M059J (cell line): ENCODE data around the gene HMGB3. TPM values are rescaled to one million over a fixed set of nuclear protein-coding genes. Genes with fewer than 3 reads are reported as not detected.
A peak's percentile ranks its signal among the peaks of the same experiment; 100 is the strongest.
"Not testable (repeated sequence)": the region's sequence is repeated elsewhere in the genome, so short reads cannot be mapped to it uniquely, and the experiment has no call there.

ENCODE experiments used
- DNase-seq: peaks from one replicate; pipeline ENCODE4 v3.0.0-alpha.2; 2012; ENCODE audit warnings: low read depth
- total RNA-seq: library from RNA; depleted of rRNA; stranded (reverse); fragments of >200 nt; shearing (Covaris generic); gene quantifications from 2 replicates; pipeline ENCODE4 v1.2.3, GENCODE V29; 2014; rRNA removed

Gene HMGB3
- total RNA-seq = 89.3 and 133 TPM in 2 replicates

DNA sequence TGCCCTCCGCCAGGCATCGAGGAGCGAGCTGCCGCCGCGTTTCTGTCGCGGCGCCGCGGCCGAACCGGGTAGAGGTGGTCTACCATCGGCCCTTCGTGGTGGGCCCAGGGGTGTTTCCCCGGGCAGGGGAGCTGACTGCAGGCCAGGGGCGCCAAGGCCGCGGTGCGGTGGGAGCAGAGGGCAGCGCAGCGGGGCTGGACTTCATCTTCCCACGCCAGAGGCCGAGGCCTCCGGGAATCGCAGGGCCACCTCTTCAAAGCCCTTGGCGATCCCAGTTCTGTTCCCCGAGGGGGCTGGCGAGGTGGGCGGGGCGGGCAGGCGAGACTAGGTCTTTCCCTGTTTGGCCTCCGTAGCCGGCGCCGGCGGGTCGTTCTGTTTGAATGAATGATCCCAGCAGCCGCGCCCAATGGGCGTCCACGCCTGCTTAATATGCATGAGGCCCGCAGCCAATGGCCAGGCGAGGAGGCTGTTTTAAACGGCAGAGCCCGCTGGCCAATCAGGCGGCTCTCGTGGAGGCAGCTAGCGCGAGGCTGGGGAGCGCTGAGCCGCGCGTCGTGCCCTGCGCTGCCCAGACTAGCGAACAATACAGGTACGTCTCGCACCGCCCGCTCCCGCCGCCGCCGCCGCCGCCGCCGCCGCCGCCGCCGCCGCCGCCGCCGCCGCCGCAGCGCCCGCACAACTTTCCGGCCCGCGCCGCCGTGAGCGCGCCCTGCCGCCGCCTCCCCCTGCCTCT is at the start of gene HMGB3:
HMGB3 (plus strand) TSS at position 548 of the 733 bp plus-strand sequence. CDS start 2,265 bp downstream, outside the sequence.
- DNase-seq = peak; percentile 98

DNA sequence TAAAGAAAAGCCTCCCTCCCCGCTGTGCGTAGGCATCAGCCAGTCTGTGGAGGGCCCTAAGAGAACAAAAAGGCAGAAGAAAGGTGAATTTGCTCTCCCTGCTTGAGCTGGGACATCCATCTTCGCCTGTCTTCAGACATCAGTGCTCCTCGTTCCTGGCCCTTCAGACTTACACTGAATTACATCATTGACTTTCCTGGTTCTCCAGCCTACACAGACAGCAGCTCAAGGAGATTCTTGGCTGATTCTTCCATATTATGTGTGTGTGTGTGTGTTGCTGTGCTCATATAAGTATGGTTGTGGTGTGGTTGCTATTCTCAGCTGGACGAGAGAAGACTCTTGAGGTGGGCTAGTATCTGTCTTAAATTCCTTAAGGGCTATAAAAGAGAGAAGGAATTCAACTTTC is 49.2 kb upstream of the HMGB3 start:
- DNase-seq = peak; percentile 10

DNA sequence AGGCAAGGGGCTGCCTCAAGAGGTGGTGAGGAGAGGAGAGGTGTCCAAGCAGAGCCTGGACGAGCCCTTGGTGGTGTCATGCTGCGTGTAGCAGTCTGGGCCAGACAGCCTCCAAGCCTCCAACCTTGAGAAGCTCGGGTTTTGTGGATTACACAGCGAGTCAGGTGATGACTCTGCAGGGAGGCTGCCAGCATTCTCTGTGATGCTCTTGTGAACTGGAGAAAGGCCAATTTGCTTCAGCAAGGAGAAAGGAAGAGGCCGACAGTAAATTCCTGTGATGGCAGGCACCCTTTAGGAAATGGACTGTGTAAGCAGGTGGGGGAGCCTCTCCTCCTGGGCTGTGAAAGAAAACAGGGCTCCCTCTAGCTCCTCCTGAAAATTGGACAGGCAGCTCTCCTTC is 48.7 kb upstream of the HMGB3 start:
- peak; percentile 80 for DNase-seq

DNA sequence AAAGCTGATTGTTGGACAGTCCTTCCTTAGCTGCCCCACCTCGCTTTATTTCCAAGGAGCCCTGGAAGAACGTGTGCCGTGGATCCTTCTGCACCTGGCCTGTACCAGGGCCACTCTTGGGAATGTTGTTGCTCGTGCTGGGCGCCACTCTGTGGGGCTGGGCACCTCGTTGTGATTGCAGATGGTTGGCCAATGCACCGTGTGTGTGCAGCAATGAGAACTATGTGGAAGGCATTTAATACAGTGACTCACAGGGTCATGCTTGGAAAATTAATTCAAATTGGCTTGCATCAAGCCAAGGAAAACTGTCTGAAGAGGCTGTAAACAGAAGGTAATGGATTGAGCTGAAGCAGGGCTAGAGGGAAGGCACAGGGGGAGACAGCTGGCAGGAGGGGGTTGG is 47.7 kb upstream of the HMGB3 start:
- DNase-seq = peak; percentile 69

DNA sequence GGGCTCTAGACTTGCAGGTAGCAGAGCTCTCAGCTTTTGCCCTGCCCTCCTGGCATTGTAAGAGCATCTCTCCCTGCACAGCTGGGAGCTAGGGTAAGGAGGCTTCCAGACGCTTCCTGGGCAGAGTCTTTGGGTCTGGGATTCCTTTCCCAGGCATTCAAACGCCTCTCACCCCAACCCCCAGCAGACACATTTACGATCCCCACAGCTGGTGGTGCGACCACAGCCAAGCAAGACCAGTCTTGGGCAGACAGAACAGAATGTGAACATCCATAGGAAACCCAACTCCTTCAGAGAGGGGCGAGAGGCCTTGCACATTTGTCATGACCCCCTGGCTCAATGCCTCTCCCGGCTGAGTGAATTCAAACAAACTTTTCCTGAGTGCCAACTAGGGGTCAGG is 46.6 kb upstream of the HMGB3 start:
- no peak for DNase-seq

DNA sequence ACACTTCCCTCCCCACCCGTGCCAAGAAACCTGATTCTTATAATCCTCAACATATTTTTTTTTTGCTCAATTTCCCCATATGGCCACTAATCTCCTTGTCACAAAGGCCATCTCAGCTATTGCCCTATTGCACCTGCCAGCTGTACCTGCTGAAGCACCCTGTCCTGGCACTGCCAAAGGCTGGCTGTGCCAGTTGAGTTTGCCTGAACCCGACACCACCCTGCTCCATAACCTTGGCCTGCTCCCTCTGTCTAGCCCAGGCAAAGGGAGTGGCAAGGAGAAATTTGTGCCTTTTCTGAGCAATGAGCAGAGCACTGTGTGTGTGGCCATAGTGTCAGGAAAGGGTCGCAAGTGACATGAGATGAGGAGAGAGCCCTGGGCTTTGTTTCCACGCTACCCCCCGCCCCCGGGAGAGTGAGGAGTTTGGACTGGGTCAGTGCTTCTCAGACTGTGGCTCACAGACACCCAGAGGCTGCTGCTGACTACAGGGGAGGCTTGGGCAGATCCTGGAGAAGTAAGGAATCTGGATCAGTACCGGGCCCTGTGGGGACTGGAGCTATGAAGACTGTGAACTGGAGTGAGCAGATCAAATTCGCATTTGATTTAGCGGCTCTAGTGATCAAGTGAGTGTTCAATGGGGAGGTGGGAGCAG is 42.2 kb upstream of the HMGB3 start:
- DNase-seq = no peak

DNA sequence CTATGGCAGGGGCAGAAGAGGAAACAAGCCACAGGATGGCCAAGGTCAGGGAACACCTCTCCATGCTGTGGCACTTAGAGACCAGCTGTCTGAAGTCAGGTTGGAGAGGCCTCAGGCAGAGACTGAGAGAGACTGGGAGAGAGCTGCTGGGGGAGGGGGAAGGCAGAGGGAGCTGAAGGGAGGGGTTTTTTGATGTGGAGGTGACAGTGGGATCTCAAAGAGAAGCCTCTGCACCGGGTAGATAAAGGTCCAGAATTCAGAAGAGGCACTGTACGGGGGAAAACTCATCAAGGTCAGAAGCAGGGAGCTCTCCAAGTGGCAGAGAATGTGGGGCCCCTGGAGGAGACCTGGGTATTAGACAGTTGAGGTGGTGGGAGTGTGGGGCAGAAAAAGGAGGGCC is 41.6 kb upstream of the HMGB3 start:
- DNase-seq = no peak

DNA sequence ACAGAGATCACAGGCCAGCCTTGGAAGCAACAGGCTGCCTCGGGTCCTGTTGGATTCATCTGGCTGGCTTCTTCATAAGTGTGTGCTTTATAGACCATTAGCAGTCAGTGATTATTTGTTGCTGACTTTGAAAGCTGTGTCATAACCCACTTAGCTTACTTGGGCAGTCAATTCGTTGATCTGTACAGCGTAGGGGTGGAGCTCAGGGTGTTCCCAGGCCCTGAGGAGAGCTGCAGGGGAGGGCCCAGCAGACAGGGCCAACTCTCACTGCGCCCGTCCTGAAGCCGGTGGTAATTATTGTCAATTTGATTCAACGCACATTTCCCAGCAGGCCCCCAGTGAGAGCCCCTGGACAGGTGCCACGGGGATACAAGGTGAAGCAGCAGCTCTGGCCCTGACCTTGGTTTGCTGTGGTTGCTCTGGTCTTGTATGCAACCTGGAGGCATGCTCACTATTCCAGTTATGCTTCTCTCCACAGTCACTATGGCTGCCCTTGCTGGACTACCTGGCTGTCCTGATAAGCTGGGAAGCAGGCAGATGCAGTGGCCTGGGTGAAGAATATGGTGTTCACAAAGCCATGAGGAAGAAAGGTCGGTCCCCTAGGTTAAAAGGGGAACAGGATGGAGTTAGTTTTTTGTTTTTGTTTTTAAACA is 40.1 kb upstream of the HMGB3 start:
- no peak for DNase-seq

DNA sequence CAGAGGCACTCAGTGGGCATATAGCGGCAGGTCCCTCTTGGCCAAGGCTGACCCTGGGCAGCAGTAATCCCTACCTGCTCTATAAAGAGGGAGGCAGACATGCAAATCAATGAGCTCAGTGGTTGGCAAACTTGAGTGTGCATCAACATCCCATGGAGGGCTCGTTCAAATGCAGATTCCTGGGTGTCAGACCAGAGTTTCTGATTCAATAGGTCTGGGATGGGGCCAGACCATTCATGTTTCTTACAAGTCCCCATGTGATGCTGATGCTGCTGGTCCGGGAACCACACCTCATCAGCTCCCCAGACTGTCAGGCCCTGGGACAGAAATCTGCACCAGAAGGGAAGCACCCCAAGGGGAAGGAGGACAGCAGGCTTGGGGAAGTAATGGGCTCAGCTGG is 38.9 kb upstream of the HMGB3 start:
- no peak for DNase-seq

DNA sequence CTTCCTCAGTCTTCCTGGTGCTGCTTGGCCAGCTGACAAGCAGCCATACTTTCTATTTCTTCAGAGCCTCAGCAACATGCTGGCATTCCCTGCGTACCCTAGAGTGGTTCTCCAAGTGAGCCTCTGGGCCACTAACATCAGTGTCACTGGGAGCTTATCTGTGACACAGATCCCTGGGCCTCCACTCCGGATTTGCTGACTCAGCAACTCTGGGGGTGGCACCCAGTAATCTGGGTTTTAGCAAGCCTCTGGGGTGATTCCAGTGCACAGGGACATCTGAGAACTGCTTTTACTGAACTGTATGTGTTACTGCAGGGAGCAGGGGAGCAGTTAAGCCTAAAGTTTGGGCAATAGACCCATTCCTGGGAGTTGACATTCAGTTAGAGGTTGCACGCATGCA is 28.2 kb upstream of the HMGB3 start:
- DNase-seq = no peak

DNA sequence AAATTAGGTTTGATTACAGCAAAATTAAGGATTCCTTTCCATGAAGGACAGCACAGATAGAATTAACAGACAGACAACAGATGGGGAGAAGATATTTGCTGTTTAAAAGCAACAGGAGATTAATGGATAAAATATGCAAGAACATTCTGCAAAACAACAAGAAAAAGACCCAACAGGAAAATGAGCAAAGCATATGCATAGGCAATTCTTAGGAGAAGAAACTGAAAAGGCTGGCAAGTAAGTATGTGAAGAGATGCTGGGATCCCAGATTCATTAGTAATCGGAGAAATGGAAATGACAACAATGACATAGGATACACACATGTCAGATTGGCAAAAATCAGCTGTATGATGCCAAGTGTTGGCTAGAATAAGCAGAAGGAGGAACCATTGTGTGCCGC is 27.5 kb upstream of the HMGB3 start:
- no peak for DNase-seq

DNA sequence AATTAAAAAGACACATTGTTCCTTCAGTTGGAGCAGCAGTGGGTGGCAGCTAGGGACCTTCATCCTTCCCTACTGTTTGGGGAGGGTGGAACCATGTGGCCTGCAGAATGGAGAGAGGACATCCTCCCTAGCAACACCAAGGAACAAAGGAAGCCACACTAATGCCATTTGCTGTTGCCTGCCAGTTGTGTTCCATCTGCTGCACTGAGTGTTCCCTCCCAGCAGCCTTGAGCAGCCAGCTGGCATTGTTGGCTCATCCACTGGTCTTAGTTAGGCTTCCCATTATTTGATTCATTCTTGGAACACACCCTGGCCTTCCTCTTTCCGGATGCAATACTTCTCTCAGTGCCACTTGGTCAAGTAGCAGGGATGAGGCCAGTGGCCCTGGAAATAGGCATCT is 25.0 kb upstream of the HMGB3 start:
- no peak for DNase-seq

DNA sequence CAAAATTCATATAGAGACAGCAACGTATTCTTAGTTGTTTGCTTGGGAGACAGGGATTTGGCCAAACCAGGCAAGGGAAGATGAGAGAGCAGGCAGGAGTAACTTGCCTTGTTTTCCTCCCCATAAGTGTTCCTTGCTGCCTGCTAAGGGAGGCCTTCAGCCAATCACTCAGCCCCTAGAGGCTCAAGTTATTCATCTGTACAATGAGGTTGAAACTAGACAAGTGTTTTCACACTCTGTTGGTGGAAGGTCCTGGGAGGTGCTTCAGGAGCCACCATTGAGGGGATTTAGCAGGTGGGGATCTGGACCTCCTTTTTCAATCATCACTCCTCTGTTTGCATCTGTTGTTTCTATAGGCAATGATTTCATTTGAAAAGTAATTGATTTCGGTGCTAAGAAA is 23.6 kb upstream of the HMGB3 start:
- no peak for DNase-seq

DNA sequence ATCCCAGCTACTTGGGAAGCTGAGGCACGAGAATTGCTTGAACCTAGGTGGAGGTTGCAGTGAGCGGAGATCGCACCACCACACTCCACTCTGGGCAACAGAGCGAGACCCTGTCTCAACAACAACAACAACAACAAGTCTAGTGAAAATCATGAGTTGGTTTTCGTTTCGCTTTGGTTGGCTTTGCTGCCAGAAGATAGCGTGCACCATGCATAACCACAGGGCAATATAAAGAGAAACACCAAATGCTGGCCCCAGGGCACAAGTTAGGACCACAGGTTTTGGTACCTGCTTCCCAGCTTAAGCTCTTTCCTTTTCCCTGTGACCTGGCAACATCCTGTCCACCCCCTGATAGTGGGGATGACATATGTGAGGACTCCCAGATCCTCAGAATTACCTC is 21.5 kb upstream of the HMGB3 start:
- DNase-seq = no peak

DNA sequence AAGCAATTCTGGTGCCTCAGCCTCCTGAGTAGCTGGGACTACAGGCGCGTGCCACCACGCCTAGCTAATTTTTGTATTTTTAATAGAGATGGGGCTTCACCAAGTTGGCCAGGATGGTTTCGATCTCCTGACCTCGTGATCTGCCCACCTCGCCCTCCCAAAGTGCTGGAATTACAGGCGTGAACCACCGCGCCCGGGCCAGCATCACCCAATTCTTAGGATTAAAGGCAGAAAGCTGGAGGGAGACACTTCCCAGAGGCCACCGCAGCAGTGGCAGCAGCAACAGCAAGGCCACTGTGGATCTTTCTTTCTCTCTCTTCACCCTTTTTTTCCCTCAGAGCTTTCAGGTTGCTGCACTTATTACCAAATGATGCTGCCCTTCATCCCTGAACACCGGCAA is 18.7 kb upstream of the HMGB3 start:
- not testable (repeated sequence) for DNase-seq

DNA sequence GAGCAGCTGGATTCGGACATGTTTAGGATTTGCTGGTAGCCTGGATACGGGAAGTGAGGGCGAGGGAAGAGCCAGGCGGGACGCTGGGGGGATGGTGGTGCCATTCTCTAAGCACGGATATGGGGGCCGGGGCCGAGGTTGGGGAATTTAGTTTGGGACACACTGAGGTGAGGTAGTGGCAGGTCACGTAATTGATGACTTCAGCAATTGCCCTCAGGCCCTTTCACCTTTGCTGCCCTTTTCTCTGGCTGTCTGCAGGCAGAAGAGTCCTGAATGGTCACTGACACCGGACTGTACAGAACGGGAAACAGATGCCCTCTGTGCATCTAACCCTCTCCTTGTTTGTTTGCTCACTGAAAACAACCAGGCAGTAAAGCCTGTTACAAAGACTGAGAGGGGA is 16.9 kb upstream of the HMGB3 start:
- no peak for DNase-seq

DNA sequence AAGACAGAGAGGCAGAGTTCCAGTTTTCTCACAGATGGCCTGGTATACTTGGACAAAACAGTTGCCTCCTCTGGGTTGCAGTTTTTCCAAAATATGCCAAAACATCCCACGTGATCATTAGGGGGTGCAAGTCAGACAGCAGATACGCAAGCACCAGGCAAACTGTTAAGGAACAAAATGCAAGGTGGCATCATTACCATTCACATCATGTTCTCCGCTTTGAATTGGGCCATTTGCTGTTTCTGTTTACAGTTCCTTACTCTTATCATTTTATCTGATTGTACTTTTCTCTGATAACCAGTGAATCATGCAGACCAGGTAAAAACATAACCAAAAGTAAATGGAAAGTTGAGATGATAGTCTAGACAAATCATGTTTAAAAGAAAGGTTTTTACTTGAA is 16.4 kb upstream of the HMGB3 start:
- DNase-seq = no peak

DNA sequence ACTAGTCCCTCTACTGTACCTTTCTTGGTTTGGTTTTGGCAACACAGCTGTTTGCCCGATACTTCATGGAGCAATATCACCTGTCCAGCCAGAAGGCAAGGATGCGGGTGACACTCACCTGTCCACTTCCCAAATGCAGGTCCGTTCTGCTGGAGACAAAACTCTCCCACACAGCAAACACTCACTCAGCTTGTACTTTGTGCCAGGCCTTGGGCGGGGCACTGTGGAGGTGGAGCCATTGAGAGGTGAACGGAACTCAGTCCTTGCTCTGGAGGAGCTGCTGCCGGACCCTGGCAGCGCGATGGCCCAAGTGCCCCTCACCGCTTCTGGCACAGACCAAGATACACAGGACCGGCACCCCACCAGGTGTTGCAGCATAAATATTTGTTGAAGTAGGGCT is 15.3 kb upstream of the HMGB3 start:
- DNase-seq = no peak

DNA sequence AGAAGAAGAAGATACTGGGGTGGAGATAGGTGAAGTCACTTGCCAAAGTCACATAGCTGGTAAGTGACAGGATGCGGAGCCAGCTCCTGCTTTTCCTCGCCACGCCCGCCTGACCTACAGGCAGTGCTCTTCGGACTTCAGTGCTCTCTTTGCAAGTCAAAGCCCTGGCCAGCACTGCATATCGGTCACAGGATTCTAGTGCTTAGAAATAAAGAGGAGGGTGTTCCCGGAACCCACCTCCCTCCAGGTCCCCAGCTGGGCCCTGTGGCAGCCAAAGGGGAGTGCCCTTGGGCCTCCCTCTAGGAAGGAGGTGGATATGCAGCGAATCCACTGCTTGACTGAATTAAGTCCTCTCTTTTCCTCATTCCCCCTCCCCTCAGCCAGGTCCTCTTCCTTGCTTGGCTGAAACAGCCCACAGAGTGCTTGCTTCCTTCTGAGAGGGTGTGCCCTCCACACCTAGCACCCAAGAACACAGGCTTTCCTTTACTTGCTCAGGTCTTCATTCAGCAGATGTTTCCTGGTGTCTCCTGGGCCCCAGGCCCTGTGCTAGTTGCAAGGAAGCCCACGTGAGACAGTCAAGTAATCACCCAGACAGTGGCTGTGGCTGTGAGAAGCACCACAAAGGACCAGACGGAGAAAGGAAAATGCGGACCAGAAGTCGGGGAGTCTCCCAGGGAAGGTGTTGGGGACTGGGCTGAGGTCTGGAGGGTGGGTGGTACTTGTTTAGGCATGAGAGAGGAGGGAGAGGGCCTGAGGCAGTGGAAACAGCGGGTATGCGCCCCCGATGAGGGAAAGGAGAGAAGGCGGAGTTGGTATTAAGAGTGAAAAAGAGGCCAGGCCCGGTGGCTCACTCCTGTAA is 14.0 kb upstream of the HMGB3 start:
- DNase-seq = no peak

DNA sequence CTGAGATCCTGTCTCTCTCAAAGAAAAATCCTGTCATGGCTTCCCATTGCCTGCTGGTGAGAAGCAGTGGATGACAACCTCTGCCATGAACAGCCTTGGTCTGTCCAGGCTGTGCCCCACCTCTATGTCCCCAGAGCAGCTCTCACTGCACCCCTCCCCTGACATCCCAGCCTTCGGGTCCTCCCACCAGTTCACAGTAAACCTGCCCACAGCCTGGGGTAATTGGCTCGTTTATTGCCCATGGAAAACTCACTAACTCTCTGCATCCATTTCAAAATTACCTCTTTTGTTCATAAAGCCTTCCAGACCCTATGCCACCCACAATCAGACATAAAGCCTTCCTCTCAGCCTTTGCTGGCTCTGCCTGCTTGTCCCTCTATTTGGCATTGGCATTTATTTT is 10.7 kb upstream of the HMGB3 start:
- DNase-seq = no peak

DNA sequence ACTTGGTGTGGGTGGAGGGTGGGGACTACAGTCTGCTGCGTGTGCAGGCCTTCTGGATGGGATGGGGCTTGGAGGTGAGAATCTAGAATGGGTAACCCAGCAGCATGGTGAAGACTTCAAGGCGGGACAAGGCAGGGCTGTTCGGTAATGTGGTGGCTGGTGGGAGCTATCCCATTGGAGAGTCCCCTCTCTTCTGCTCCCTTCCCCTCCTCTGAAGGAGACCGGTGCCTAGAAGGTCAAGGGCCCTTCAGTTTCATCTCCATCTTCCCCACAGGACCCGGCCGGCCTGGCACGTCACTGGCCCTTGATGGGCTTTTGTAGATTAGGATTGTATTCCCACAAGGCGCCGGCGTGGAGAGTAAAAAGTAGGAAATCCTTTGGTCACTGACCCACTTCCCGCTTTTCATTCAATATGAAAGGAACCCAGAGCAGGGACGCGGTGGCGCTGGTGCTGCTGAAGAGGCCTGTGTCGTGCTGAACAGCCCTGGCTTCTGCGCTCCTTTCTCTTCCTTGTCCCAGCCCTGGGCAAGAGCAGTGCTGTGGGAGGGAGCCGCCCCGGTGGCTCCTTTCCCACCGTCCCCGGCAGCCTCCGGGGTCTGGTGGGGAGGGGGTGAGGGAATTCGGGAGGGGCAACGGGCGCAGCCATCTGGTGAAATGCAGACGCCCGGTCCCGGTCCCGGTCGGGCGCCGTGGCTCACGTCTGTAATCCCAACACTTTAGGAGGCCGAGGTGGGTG is 7.3 kb upstream of the HMGB3 start:
- DNase-seq = no peak
